DOHH2 (cell line): Measurements from ENCODE around the gene IRF2BP2.
A peak's percentile ranks its signal among the peaks of the same experiment; 100 is the strongest.

Experiments used
- CTCF ChIP-seq: fragments of 200-600 bp; sonication (generic); IDR thresholded peaks from one replicate; pipeline ENCODE4 v1.5.1; 2014; ENCODE audit warnings: antibody characterized with exemption, mild to moderate bottlenecking, low read depth, low read length; ENCODE audit not compliant: poor library complexity, severe bottlenecking
- EZH2phosphoT487 ChIP-seq: fragments of 200-600 bp; sonication (generic); IDR thresholded peaks from 2 replicates; pipeline ENCODE4 v1.6.1; 2017; ENCODE audit warnings: borderline replicate concordance, mild to moderate bottlenecking, antibody characterized with exemption, low read length, moderate library complexity, mixed read lengths

- TF ChIP-seq CTCF = no peak
- TF ChIP-seq EZH2phosphoT487 = peak; percentile 64; the same call in 1 of the 2 replicates
Measured at GRCh38 chr1:234608911-234609690, 877 bp downstream of the IRF2BP2 start.
